HCT116 (cell line): ENCODE results near the gene FCER1A. TPM values are rescaled to one million over a fixed set of nuclear protein-coding genes. Genes with fewer than 3 reads are reported as not detected.

ENCODE experiments used
- ATAC-seq: fragments of 200-7000 bp; cut with Tn5 transposase; 2 replicates; pipeline ENCODE4 v1.9.1; 2020; ENCODE audit warnings: mild to moderate bottlenecking, moderate library complexity
- BruUV-seq: library from RNA; stranded (reverse); fragments of 400-500 nt; replicated peaks from 2 replicates; lab custom pipeline; 2021; lab: Mats Ljungman, UMichigan
- CTCF ChIA-PET: fragments of 300-600 bp; sonication (Branson Sonifier 250); formaldehyde crosslinking; loops from one replicate; lab custom pipeline; 2021; ENCODE audit warnings: antibody characterized with exemption; lab: Charles Lee
- POLR2A ChIA-PET: fragments of 300-600, 350-600 bp; sonication (Branson Sonifier 250); formaldehyde crosslinking; loops from one replicate; lab custom pipeline; 2021; ENCODE audit warnings: antibody characterized with exemption; lab: Charles Lee
- RAD21 ChIA-PET, 2 experiments: fragments of 300-600 bp; sonication (Branson Sonifier 250); formaldehyde crosslinking; loops; one replicate each; lab custom pipeline; 2023; ENCODE audit warnings: low total read pairs in 2 of 2; ENCODE audit not compliant: uncharacterized antibody in 2 of 2, unreplicated experiment in 2 of 2, low non-redundant PET in 1 of 2; lab: Charles Lee
- DNase-seq: peaks from one replicate; pipeline ENCODE4 v3.0.0-alpha.2; 2010; ENCODE audit warnings: low read depth, low spot score
- H2AFZ ChIP-seq: fragments of 200-600 bp; shearing (Covaris generic), sonication (generic); 2 replicates; pipeline ENCODE4 v1.6.1; 2017; ENCODE audit warnings: low read depth, mixed run types, mixed read lengths, antibody characterized with exemption, low read length; ENCODE audit not compliant: poor library complexity, severe bottlenecking
- H3K27ac ChIP-seq: 2 replicates; pipeline ENCODE4 v1.5.1; 2012; ENCODE audit warnings: low read depth, low read length
- H3K27me3 ChIP-seq: fragments of 200-600 bp; sonication (generic); 2 replicates; pipeline ENCODE4 v1.6.1; 2016; ENCODE audit warnings: mixed run types, low read length, mixed read lengths; ENCODE audit not compliant: insufficient read depth
- H3K36me3 ChIP-seq, 2 experiments: fragments of 200-500 bp in 1 of 2; fragments of 200-600 bp in 1 of 2; sonication (Bioruptor generic) in 1 of 2; sonication (generic) in 1 of 2; 2 replicates each; pipeline versions ENCODE4 v1.5.1 to v1.6.1; 2014 to 2016; ENCODE audit warnings: low read length in 2 of 2, inconsistent platforms in 1 of 2, mixed read lengths in 1 of 2, mixed run types in 1 of 2; ENCODE audit not compliant: insufficient read depth in 2 of 2, control insufficient read depth in 1 of 2
- H3K4me1 ChIP-seq, 2 experiments: fragments of 200-600 bp in 1 of 2; sonication (generic) in 1 of 2; 2 replicates each; pipeline versions ENCODE4 v1.5.1 to v1.6.1; 2012 to 2017; ENCODE audit warnings: low read length in 2 of 2, inconsistent platforms in 1 of 2, mild to moderate bottlenecking in 1 of 2, mixed read lengths in 1 of 2, mixed run types in 1 of 2, moderate library complexity in 1 of 2; ENCODE audit not compliant: insufficient read depth in 2 of 2, control insufficient read depth in 1 of 2
- H3K4me2 ChIP-seq: fragments of 200-600 bp; sonication (generic); 2 replicates; pipeline ENCODE4 v1.6.1; 2017; ENCODE audit warnings: mixed run types, low read length, mixed read lengths
- H3K4me3 ChIP-seq, 2 experiments: fragments of 200-600 bp in 1 of 2; sonication (generic) in 1 of 2; replicated peaks in 1 of 2; 2 replicates each; pipeline ENCODE4 v1.5.1; 2011 to 2016; ENCODE audit warnings: low read length in 2 of 2, control low read depth in 1 of 2, low read depth in 1 of 2, mild to moderate bottlenecking in 1 of 2, mixed read lengths in 1 of 2, mixed run types in 1 of 2
- H3K79me2 ChIP-seq: fragments of 200-600 bp; sonication (generic); 2 replicates; pipeline ENCODE4 v1.6.1; 2017; ENCODE audit warnings: mild to moderate bottlenecking, mixed run types, low read length, moderate library complexity, mixed read lengths; ENCODE audit not compliant: insufficient read depth
- H3K9ac ChIP-seq: fragments of 200-600 bp; sonication (generic); 2 replicates; pipeline ENCODE4 v1.6.1; 2016; ENCODE audit warnings: low read length, mixed read lengths
- H3K9me2 ChIP-seq: fragments of 200-600 bp; sonication (generic), shearing (Covaris generic); 2 replicates; pipeline ENCODE4 v1.6.1; 2017; ENCODE audit warnings: mixed run types, mild to moderate bottlenecking, moderate library complexity; ENCODE audit not compliant: insufficient read depth
- H3K9me3 ChIP-seq, 2 experiments: fragments of 200-500 bp in 1 of 2; fragments of 200-600 bp in 1 of 2; sonication (Bioruptor generic) in 1 of 2; sonication (generic) in 1 of 2; 2 replicates each; pipeline ENCODE4 v1.6.1; 2014 to 2017; ENCODE audit warnings: low read length in 2 of 2, mixed read lengths in 2 of 2, inconsistent platforms in 1 of 2, low read depth in 1 of 2, mild to moderate bottlenecking in 1 of 2, mixed run types in 1 of 2, moderate library complexity in 1 of 2; ENCODE audit not compliant: control insufficient read depth in 1 of 2, insufficient read depth in 1 of 2
- H4K20me1 ChIP-seq: fragments of 200-600 bp; sonication (generic), shearing (Covaris generic); 2 replicates; pipeline ENCODE4 v1.6.1; 2017; ENCODE audit warnings: mixed run types, mild to moderate bottlenecking, moderate library complexity; ENCODE audit not compliant: insufficient read depth
- CEBPB ChIP-seq: IDR thresholded peaks from 2 replicates; pipeline ENCODE4 v1.6.1; 2012; ENCODE audit warnings: low read depth
- CTCF ChIP-seq, 3 experiments: fragments of 200-600 bp in 1 of 3; sonication (generic) in 1 of 3; IDR thresholded peaks in 2 of 3; conservative IDR thresholded peaks in 1 of 3; 2 replicates each; pipeline ENCODE4 v1.5.1; 2012 to 2017; ENCODE audit warnings: low read depth in 2 of 3, low read length in 2 of 3, antibody characterized with exemption in 1 of 3, borderline replicate concordance in 1 of 3, control low read depth in 1 of 3, mild to moderate bottlenecking in 1 of 3, mixed read lengths in 1 of 3, mixed run types in 1 of 3, moderate library complexity in 1 of 3; ENCODE audit not compliant: insufficient read depth in 1 of 3
- FOSL1 ChIP-seq: IDR thresholded peaks from 2 replicates; pipeline ENCODE4 v1.6.1; 2012; ENCODE audit warnings: low read depth
- MAX ChIP-seq: IDR thresholded peaks from 2 replicates; pipeline ENCODE4 v1.6.1; 2012
- POLR2A ChIP-seq: IDR thresholded peaks from 2 replicates; pipeline ENCODE4 v1.7.0; 2011; ENCODE audit warnings: borderline replicate concordance; ENCODE audit not compliant: insufficient read depth, insufficient read length; ENCODE audit errors: extremely low read depth
- SP1 ChIP-seq: IDR thresholded peaks from 2 replicates; pipeline ENCODE4 v1.6.1; 2012; ENCODE audit warnings: low read depth
- ZBTB33 ChIP-seq: IDR thresholded peaks from 2 replicates; pipeline ENCODE4 v1.6.1; 2011; ENCODE audit warnings: mild to moderate bottlenecking, low read length, moderate library complexity; ENCODE audit not compliant: insufficient replicate concordance; ENCODE audit errors: extremely low read depth
- intact Hi-C: fragments of 100-400 bp; cut with micrococcal nuclease; formaldehyde crosslinking; loops from 2 replicates; pipeline ENCODE4 v1.10.0; 2022
- total RNA-seq: library from RNA; stranded (reverse); gene quantifications from one replicate; pipeline ENCODE4 v1.2.1, GENCODE V29; 2021; ENCODE audit not compliant: unreplicated experiment

FCER1A gene
- total RNA-seq, 1 experiment from 2014 or later = not detected

GRCh38 chr1:159311679-159312078 lies 9.5 kb downstream of the FCER1A start:
- no peaks in the 10 kb centered on the region for H4K20me1 ChIP-seq
- H3K27me3 ChIP-seq = peaks cover 6% of the 10 kb centered on the region; the same call in 1 of the 2 replicates
- ATAC-seq = no peak
- no peak for DNase-seq
- no peaks in the 10 kb centered on the region for H3K79me2 ChIP-seq
- H3K9ac ChIP-seq = no peak overlapping the region
- no peaks in the 10 kb centered on the region for H3K36me3 ChIP-seq
- H2AFZ ChIP-seq = no peak overlapping the region
- H3K4me2 ChIP-seq = no peak overlapping the region
- CTCF ChIA-PET = no interaction called here
- H3K4me1 ChIP-seq = no peaks in the 10 kb centered on the region
- BruUV-seq = no TSS peak
- no peak overlapping the region for H3K4me3 ChIP-seq
- no peaks in the 10 kb centered on the region for H3K9me2 ChIP-seq
- H3K27ac ChIP-seq = no peak overlapping the region
- TF ChIP-seq POLR2A (no peak), SP1 (no peak), CEBPB (no peak), MAX (no peak), FOSL1 (no peak), CTCF (IDR thresholded peaks at IDR 0.05 in 2 of 3, conservative IDR thresholded peaks at IDR 0.05 in 1 of 3; ENCODE audit: borderline replicate concordance in 1 of 3, insufficient read depth in 1 of 3, low read depth in 2 of 3, low read length in 2 of 3) (no peak), ZBTB33 (no peak)
- RAD21 ChIA-PET = no interaction called here
- intact Hi-C loops = no loop called here
- POLR2A ChIA-PET = no interaction called here
- no peaks in the 10 kb centered on the region for H3K9me3 ChIP-seq
